ENCODE measurements around the gene COL16A1.

DNA sequence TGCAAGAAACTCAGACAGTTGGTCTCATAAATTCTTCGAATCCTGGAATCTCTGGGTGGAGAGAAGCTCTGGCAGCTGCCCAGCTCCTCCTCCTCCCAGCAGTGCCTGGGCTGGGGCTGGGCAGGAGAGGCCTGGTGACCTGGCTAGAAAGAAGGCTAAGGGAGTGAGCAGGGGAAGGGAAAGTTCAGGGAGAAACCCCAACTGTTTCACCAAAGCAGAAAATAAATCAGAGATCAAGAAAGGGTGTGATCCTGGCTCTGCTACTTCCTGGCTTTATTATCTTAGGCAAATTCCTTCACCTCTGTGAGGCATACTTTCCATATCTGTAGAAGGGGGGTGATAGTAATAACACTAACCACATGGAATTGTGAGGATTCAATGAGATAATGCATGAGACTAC, 8.8 kb upstream of the COL16A1 start:
- TF ChIP-seq, protein P1, sequence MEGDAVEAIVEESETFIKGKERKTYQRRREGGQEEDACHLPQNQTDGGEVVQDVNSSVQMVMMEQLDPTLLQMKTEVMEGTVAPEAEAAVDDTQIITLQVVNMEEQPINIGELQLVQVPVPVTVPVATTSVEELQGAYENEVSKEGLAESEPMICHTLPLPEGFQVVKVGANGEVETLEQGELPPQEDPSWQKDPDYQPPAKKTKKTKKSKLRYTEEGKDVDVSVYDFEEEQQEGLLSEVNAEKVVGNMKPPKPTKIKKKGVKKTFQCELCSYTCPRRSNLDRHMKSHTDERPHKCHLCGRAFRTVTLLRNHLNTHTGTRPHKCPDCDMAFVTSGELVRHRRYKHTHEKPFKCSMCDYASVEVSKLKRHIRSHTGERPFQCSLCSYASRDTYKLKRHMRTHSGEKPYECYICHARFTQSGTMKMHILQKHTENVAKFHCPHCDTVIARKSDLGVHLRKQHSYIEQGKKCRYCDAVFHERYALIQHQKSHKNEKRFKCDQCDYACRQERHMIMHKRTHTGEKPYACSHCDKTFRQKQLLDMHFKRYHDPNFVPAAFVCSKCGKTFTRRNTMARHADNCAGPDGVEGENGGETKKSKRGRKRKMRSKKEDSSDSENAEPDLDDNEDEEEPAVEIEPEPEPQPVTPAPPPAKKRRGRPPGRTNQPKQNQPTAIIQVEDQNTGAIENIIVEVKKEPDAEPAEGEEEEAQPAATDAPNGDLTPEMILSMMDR (IDR thresholded peaks at IDR 0.05), result no peak
- TF ChIP-seq EZH2 (IDR thresholded peaks at IDR 0.05), result no peak
